Suppressor macrophage (primary cell): ENCODE results near the gene SDK1.

Experiments used
- DNase-seq, 4 experiments: peaks; one replicate each; pipeline ENCODE4 v3.0.0-alpha.2; 2020 to 2022

Gene SDK1

DNA sequence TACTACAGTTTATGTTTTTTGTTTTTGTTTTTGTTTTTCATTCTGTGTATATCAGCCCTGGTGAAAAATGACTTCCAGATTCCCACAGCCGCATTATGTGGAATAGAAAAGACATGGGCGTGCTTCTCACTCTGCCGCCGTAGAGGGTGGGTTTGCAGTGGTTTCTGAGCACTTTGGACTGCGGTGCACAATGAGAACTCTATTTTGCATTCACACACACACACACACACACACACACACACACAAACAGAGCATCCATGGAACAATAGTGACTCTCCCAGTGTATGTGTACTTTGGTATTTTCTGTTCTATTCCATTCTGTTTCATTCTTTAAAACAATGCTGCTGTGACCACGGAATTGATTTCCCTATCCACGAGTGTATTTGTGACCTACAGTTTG is 723.8 kb downstream of the SDK1 start:
- no peak for DNase-seq

DNA sequence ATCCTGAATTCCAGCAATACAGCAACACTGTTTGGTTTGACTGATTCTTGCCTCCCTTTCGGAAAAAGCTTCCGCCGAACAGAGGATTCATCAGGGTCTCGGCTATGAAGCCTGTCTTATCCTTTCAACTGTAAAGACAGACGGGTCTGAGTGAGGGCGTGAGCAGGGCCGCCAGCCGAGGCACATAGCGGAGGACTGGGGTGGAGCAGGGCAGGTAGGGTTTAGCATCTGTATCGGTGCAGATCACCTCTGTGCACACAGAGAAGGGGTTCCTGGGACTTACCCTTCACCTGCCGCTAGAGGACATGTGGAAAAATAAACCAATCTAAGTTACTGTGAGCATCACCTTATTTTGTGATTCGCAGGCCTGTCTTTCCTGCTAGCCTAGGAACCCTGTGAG is 724.2 kb downstream of the SDK1 start:
- no peak for DNase-seq

DNA sequence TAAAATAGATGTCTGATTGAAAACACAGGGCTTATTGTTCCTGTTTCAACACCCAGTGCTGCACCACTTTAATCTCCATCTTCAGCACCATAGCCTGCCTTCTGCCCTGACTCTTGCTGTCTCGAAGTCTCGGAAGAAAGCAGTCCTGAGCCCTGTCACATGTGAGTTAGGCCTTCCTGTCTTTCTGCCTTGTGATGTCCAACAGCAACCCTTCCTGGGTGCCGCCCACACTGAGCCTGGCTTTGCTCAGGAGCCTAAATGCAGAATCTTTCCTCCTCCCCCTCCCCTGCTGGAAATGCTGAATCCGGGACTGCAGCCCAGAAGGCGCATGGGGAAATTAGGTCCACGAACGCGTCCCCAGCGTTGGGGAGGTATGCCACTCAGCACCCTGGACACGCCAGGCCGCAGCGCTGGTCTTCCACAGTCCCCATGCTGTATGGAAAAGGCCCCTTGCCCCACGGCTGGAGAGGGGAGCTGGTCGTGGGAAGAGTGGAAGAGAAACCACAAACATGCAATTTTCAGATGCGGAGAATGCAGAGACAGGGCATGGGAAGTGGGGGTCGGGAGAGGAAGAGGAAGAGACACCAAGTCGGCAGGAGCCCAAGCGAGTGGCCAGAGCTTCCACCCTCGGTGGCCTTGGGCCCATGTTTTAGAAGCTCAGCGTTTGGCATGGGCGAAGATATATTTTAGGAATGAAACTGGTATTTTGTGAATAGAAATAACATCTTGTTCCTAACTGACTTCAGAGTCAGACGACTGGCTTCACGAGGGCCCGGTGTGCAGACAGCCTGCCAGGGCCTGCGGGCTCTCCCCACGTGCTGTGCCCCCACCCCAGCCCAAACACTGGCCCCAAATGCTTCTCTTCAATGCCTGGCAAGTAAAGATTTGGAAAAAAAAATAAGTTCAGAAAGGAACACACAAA is 724.9 kb downstream of the SDK1 start:
- no peak for DNase-seq

DNA sequence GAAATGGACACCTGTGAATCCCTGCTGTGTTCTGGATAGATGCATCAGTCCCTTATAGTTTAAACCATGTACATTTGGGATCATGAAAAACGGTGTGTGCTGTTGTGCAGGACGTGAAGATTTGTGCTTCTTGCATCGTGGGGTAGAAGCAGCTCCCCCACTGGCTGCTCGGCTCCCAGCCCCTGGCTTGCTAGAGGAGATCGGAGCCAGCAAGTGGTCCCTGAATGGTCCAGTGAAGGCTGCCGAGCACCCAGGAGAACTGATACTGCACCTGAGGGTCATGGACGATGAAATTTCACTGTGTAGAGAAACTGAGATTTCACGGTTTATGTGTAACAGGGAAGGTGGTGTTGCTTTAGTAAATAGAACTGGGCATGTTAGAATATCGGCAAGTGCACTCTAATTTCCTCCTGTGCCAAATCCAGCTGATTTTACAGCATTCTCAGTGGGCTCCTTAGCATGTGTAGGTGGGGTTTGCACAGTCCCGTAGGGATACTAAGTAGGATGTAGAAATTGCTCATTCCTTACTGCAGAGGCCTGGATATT is 726.0 kb downstream of the SDK1 start:
- no peak for DNase-seq

DNA sequence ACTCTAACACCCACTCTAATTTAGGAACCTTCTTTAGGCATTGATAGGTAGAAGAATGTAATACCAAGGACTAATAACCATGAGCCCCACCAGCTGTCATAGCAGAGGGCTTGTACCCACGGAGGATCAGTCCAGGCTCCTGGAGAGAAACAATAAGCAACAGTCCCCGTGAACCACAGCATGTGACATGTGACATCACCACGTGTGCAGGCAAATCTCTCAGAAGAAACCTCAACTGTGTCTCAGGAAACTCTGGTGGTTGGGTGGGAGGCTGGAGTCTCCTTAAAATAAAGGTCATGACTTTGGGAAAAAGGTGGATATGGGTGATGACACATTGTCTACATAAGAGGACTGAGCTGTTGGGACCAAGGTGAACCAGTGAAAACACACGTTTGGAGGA is 727.2 kb downstream of the SDK1 start:
- DNase-seq, result no peak

DNA sequence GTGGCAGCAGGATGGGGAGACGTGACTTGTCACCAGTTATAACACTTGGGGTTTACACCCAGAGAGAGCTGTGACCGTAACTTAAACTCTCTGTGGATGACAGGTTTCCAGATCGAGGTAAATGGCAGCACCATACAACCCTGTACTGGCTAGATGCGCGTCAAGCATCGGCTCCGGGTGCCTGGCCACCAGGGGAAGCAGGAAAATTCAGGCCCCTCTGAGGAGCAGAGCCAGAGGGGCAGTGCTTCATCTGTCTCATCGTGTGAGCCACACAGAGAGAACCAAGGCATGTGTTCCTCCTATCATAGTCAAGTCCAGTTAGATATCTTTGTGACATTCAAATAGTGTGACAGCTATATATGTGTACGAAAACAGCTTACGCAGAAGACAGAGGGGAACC is 728.9 kb downstream of the SDK1 start:
- no peak for DNase-seq

DNA sequence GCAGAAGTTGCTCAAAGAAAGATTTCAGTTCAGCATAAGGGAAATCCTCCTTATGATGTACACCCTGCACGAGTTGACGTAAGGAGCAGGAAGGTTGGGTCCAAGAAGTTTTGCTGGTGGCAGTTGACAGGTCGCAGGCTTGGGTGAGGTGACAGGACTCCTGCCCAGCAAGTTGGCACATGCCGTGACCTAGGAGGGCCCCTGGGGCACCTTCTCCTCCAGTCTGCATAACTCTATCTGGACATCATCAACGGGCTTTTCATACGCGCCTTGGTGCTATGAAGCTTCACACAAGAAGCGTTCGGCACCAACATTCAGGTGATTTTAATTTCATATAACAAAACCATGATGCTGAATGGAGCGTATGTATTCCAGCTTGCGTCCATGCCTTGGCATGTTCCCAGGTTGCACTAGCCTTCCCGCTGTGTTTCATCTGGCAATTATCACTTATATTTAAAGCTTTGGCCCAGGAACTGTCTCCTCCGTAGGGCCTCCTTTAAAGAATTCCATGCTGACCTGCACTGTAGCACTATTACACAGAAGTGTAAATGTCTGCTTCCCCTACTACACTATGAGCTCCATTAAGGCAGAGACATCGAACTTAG is 729.4 kb downstream of the SDK1 start:
- DNase-seq, result no peak

DNA sequence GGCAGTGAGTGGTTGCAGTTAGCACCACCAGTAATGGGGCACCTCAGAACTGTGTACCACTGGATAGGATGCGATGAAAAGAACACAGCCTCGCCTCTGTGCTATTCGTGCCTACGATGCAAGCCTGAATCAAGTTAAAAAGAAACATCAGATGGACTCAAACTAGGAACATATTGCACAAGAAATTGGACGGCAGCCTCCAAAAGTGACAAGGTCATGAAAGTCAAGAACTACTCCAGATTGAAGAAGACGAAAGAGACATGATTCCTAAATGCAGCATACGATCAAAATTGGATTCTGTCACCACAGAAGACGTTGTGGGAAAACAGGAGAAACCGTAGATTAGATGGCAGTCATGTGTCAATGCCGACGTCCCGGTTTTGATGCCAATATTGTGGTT is 732.9 kb downstream of the SDK1 start:
- no peak for DNase-seq

DNA sequence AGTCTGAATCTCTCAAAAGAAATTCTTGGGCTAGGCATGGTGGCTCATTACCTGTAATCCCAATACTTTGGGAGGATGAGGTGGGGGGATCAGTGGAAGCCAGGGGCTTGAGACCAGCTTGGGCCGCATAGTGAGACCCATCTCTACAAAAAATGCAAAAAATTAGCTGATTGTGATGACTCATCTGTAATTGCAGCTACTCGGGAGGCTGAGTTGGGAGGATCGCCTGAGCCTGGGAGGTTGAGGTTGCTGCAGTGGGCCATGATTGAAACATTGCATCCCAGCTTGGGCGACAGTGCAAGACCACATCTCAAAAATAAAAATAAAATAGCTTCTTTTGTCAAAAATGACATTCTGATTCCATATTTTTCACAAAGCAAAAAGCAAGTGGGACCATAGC is 736.3 kb downstream of the SDK1 start:
- no peak for DNase-seq

DNA sequence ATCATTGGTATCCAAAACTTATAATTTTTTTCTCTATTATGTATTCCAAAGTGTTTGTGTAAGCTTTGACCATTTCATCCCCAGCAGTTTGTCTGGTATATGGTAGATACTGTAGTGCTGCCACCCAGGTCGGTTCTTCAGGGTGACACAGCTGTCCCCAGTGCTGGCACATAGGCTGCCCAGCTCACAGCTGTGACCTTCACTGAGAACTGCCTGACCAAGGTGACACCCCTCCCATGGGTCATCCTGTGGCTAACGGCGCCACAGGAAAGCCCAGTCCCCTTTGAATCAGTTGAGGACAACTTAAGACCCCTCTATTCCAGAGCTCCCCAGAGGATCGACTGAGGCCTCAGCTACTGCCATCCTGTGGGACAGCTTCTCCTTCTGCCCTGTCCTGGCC is 736.8 kb downstream of the SDK1 start:
- DNase-seq, result no peak

DNA sequence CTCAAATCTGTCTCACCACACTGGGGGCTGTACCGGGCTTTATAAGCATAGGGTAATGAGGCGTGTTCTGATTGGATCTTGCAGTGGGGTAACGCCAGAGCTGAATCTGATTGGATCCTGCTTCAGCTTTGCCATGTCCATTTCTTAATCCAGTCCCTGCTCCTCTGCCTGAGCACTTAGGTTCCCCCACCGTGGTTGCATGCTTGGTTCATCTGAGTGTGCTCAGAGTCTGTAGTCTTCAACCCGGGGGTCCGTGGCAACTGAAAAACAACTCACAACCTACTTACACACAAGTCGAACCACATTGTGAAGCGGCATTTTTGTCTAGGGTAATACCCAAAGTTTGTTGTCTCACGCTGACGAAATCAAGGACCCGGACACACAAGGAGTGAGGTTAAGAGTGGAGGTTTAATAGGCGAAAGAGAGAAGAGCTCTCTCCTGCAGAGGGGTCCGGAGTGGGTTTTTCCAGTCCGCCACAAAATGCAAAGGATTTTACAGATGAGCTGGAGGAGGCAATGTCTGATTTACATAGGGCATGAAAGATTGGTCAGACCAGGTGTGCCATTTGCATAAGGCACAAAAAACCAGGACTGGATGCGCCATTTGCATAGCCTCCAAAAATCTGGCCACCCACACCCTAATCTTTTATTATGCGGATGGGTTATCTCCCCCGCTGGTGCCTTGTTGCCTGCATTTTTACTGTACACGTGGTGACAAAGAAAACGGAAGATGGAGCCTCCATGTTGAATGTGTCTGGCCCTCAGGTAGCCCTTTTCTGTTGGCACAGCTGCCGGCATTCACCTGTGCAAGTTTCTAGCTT is 739.3 kb downstream of the SDK1 start:
- no peak for DNase-seq

DNA sequence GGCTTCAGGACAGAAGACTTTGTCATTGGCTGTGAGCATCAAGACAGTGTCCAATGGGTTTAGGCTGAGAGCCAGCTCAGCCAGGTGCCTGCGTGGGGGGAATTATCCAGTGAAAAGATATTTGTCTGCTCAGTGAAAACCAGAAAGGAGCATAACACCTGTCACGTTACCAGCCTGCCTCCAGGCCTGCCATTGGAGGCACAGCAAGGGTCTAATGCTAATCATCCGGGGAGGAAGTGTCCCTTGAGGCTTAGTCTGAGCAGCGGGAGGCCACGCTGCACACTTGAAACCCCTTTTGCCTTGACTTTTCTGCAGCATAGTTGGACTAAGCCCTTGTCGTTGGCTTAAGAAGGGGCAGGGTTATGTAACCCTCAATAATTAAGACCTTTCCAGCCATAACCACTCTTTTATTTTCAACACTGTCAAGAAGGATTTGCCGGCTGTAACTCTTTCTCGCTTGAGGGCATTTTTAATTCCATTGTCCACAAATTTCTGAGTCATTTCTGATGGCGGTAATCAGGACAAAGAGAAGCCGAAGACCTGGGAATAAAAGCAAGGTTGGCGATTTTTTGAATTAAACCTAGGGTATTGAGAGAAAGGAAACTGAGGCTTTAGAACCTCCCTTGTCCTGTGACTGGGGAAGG is 741.5 kb downstream of the SDK1 start:
- no peak for DNase-seq

DNA sequence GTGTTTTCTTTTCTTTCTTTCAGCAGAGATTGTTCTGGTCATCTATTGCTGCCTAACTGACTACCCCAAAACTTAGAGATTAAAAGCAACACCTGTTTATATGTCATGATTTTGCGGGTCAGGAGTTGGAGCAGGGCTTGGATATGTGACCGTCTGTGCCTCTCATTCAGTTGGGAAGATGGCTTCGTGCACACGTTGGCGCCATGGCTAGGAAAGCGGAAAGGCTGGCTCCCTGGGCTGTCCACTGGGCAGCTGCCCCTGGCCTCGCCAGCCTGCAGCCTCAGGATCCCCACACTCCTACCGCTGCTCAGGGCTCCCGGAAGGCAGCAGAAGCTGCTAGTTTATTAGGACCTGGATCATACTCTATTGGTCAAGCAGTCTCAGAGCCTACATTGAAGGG is 742.9 kb downstream of the SDK1 start:
- no peak for DNase-seq

DNA sequence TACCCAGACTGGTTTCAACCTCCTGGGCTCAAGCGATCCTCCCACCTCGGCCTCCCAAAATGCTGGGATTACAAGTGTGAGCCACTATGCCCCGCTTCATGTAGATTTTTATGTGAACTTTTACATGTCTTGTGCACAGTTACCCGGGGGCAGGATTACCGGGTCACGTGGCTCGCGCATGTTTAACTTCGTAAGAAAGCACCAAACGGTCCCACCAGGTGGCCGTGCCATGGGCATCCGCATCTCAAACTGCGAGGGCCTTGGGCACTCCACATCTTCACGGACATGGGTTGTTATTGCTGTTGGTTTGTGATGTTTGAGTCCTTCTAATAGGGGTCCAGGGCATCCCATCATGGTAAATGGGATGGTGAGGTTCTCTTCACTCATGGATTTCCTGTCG is 744.4 kb downstream of the SDK1 start:
- no peak for DNase-seq

DNA sequence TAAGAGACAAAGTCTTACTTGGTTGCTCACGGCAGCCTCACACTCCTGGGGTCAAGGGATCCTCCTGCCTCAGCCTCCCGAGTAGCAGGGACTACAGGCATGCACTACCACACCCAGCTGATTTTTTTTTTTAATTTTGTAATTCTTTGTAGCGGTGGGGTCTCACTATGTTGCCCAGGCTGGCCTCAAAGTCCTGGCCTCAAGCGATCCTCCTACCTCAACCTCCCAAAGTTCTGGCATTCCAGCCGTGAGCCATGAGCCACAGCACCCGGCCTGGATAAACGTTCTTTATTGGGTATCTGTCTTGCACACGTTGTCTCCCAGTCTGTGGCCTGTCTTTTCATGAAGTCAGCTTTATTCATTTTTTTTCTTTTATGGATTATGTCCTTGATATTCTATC is 744.9 kb downstream of the SDK1 start:
- DNase-seq, result no peak

DNA sequence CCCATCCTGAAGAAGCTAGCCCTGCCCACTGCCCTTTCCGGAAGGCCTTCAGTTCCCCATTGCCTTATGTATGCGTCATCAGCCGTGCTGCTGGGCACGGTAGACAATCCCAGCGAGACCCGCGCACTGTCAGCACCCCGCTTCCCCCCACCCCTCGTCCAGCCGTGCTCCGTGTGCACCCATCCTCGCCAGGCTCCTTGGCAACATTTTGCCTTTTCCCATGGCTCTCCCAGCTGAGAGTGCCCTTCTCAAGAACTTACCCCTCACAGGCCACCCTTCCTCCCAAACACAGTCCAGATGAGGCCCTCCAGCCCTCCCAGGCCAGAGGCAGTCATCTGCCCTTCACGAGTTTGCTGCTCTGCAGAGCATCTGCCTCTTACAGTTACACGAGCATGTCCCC is 747.3 kb downstream of the SDK1 start:
- no peak for DNase-seq

DNA sequence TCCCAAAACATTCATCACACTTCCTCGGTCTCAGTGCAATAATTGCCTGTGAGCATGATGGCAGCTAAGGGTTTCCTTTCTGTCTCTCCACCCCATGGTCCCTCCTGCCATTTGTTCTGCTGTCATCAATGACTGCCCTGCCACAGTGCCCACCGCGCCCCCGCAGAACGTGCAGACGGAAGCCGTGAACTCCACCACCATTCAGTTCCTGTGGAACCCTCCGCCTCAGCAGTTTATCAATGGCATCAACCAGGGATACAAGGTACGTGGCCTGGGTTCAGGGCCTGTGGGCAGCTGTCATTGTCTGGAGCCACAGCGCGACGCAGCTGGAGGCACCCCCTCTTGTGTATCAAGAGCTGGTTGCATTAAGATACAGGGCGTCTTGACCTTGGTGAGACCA is 748.1 kb downstream of the SDK1 start:
- DNase-seq, result no peak

DNA sequence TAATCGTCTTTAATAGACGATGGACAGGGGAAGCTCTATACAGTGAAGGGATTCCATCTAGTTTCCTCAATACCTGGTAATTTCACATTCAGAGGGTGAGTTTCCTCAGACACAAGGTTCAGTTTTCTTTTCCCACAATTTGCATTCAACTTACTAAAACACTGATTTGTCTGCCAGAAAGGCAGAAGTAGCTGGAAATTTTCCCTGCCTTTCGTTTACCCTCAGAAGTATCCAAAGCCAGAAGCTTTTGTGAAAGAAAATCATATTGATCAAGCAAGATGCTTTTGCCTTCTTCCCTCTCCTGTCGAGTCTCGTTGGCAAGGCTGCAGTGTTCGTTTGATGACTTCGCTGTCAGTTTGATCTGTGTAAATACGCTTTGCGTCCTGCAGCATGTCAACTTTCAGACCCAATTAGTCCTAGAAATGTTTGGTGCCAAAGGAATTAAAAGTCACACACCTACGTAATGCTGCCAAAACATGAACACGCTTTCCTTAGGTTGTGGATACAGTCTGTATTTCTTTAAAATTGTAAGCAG is 749.1 kb downstream of the SDK1 start:
- no peak for DNase-seq

DNA sequence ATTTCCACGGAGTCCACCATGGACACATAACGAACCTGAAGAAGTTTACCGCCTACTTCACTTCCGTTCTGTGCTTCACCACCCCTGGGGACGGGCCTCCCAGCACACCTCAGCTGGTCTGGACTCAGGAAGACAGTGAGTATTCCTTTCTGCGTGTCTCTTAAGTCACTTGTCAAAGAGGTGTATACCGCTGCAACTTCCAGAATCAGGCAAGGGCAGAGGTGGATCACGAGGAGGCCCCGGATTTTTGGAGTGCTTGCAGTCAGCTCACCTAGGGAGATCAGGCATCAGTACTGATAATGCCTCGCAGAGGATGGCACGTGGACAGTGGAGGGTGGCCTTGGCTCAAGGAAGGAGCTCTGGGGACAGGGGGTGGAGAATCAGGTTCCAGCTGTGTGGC is 750.6 kb downstream of the SDK1 start:
- DNase-seq, result no peak

DNA sequence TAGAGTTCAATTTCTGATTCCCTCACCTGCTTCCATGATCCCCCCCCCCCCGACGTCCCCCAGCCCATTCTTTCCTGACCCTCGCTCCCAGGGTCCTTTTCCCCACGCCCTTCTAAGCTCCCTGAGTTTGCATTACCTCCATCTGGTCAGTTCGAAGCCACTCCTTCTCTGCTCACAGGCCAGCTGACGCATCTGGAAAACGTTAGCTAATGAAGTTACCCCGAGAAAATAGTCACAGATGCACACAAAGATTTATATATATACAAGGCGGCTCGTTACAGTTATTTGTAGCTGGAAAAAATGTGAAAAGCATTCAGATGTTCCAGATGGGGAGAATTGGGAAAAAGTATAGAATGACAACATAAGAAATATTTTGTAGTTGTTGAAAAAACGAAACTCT is 751.1 kb downstream of the SDK1 start:
- no peak for DNase-seq

DNA sequence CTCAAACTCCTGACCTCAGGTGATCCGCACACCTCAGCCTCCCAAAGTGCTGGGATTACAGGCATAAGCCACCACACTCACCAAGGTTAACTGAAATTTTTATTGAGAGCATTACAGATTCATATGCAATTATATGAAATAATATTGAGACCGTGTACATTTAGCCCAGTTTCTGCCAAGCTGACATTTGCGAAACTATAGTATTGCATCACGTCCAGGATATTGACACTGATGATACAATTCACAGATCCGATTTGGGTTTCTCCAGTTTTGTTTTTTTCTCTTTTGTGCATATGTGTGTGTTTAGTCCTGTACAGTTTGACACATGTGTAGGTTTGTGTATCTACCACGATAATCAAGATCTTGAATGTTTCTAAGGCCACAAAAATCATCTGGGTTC is 753.1 kb downstream of the SDK1 start:
- peak in 1 of 4 experiments; percentile 11 for DNase-seq

DNA sequence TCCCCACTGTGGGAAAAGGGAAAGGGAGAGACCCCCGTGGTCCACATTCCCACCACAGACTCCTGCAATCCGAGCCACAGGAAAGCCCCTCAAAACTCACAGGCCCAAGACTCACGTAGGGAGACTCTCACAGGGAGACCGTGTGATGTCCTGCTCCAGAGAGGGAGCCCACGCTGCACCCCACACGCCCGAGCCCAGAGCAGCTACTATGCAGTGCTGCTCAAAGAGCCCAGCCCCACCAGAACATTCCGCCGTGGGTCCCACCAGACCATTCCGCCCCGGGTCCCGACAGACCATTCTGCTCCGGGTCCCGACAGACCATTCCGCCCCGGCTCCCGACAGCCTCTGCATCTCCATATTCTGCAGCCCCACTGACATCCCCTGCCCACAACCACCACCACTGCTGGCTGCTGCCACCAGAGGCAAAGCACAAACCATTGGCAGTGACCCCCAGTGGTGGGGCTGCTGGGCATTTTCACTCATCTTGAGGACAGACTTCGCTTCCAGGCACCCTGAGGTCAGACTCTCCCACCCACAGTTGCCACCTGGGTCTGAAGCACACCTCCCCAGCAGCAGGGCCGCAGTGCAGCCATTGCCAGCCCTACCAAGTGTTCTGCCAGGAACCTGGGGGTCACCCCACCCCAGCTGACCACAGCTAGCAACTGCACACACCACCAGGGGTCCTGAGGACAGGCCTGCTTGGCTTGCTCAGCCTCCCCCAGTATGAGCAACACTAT is 755.7 kb downstream of the SDK1 start:
- DNase-seq, result no peak
